Central memory CD8-positive, alpha-beta T cell (primary cell): ENCODE results near the gene C1QTNF6.

Experiments used
- ATAC-seq: fragments of 150-1000 bp; cut with Tn5 transposase; replicated peaks from 2 replicates; pipeline ENCODE4 v1.10.0; 2022; ENCODE audit warnings: mild to moderate bottlenecking, moderate FRiP score, moderate number of reproducible peaks; ENCODE audit not compliant: poor library complexity, severe bottlenecking; ENCODE audit errors: extremely low read depth
- DNase-seq, 2 donors: peaks; one replicate each; pipeline ENCODE4 v3.0.0; 2021; ENCODE audit warnings: low spot score in 2 of 2
- H3K27ac Mint-ChIP-seq: one replicate; pipeline ENCODE4 v1.8.0; 2022; ENCODE audit warnings: low read depth, mild to moderate bottlenecking, moderate library complexity, mixed read lengths
- H3K27me3 Mint-ChIP-seq: one replicate; pipeline ENCODE4 v1.8.0; 2022; ENCODE audit warnings: mixed read lengths
- H3K36me3 Mint-ChIP-seq: one replicate; pipeline ENCODE4 v1.8.0; 2022; ENCODE audit warnings: mild to moderate bottlenecking, moderate library complexity, mixed read lengths; ENCODE audit not compliant: insufficient read depth
- H3K4me1 Mint-ChIP-seq: one replicate; pipeline ENCODE4 v1.8.0; 2022; ENCODE audit warnings: mixed read lengths
- H3K4me3 Mint-ChIP-seq: one replicate; pipeline ENCODE4 v1.8.0; 2022; ENCODE audit warnings: mild to moderate bottlenecking, moderate library complexity, mixed read lengths
- H3K9me3 Mint-ChIP-seq: one replicate; pipeline ENCODE4 v1.8.0; 2022; ENCODE audit warnings: mixed read lengths

Gene C1QTNF6

GRCh38 chr22:37162221-37163095 lies 25.6 kb downstream of the C1QTNF6 start:
- Mint-ChIP-seq H3K4me3 (peak overlapping the region; percentile 54), H3K36me3 (peaks cover 19% of the 10 kb centered on the region), H3K9me3 (no peaks in the 10 kb centered on the region), H3K4me1 (peaks cover 71% of the 10 kb centered on the region), H3K27me3 (no peaks in the 10 kb centered on the region), H3K27ac (peak overlapping the region; percentile 89)
- peak; percentile 49 to 73 for DNase-seq
- peak; percentile 76 for ATAC-seq

GRCh38 chr22:37161443-37161842 lies 26.6 kb downstream of the C1QTNF6 start:
- Mint-ChIP-seq H3K4me1 (peaks cover 68% of the 10 kb centered on the region), H3K27me3 (no peaks in the 10 kb centered on the region), H3K27ac (peak overlapping the region; percentile 89), H3K36me3 (peaks cover 19% of the 10 kb centered on the region), H3K9me3 (no peaks in the 10 kb centered on the region), H3K4me3 (peak overlapping the region; percentile 54)
- DNase-seq (no peak), ATAC-seq (no peak)

GRCh38 chr22:37160027-37160426 lies 28.0 kb downstream of the C1QTNF6 start:
- Mint-ChIP-seq H3K27ac (no peak overlapping the region), H3K4me1 (peaks cover 72% of the 10 kb centered on the region), H3K36me3 (peaks cover 19% of the 10 kb centered on the region), H3K4me3 (peak overlapping the region; percentile 42), H3K27me3 (no peaks in the 10 kb centered on the region), H3K9me3 (no peaks in the 10 kb centered on the region)
- ATAC-seq, result no peak
- no peak for DNase-seq

GRCh38 chr22:37158963-37159290 lies 29.1 kb downstream of the C1QTNF6 start:
- Mint-ChIP-seq H3K4me3 (peak overlapping the region; percentile 57), H3K27ac (peak overlapping the region; percentile 76), H3K9me3 (no peaks in the 10 kb centered on the region), H3K4me1 (peaks cover 66% of the 10 kb centered on the region), H3K27me3 (no peaks in the 10 kb centered on the region), H3K36me3 (peaks cover 13% of the 10 kb centered on the region)
- ATAC-seq, result no peak
- no peak for DNase-seq

- ATAC-seq (no peak), DNase-seq (no peak)
- Mint-ChIP-seq H3K27ac (peak overlapping the region; percentile 13), H3K4me1 (peaks cover 53% of the 10 kb centered on the region), H3K27me3 (no peaks in the 10 kb centered on the region), H3K9me3 (no peaks in the 10 kb centered on the region), H3K4me3 (no peak overlapping the region), H3K36me3 (peaks cover 7% of the 10 kb centered on the region)
These were observed 30.3 kb downstream of the C1QTNF6 start for GRCh38 chr22:37157516-37158285.

GRCh38 chr22:37156686-37157435 lies 31.2 kb downstream of the C1QTNF6 start:
- DNase-seq (no peak), ATAC-seq (no peak)
- peaks cover 45% of the 10 kb centered on the region for H3K4me1 Mint-ChIP-seq
- no peaks in the 10 kb centered on the region for H3K27me3 Mint-ChIP-seq
- peak overlapping the region; percentile 13 for H3K27ac Mint-ChIP-seq
- no peaks in the 10 kb centered on the region for H3K9me3 Mint-ChIP-seq
- H3K36me3 Mint-ChIP-seq, result peaks cover 2% of the 10 kb centered on the region
- H3K4me3 Mint-ChIP-seq, result no peak overlapping the region

GRCh38 chr22:37155971-37156370 lies 32.1 kb downstream of the C1QTNF6 start:
- peaks cover 6% of the 10 kb centered on the region for H3K36me3 Mint-ChIP-seq
- no peaks in the 10 kb centered on the region for H3K9me3 Mint-ChIP-seq
- H3K4me1 Mint-ChIP-seq, result peaks cover 51% of the 10 kb centered on the region
- H3K27me3 Mint-ChIP-seq, result no peaks in the 10 kb centered on the region
- DNase-seq, result no peak
- ATAC-seq, result no peak
- no peak overlapping the region for H3K4me3 Mint-ChIP-seq
- no peak overlapping the region for H3K27ac Mint-ChIP-seq

- ATAC-seq, result no peak
- Mint-ChIP-seq H3K4me3 (no peak overlapping the region), H3K27me3 (no peaks in the 10 kb centered on the region), H3K36me3 (peaks cover 7% of the 10 kb centered on the region), H3K27ac (peak overlapping the region; percentile 65), H3K9me3 (peaks cover 4% of the 10 kb centered on the region), H3K4me1 (peaks cover 60% of the 10 kb centered on the region)
- DNase-seq, result no peak
These were observed 32.9 kb downstream of the C1QTNF6 start for GRCh38 chr22:37154925-37155712.

- peaks cover 4% of the 10 kb centered on the region for H3K9me3 Mint-ChIP-seq
- DNase-seq, result no peak
- ATAC-seq, result no peak
- no peak overlapping the region for H3K27ac Mint-ChIP-seq
- no peaks in the 10 kb centered on the region for H3K27me3 Mint-ChIP-seq
- no peak overlapping the region for H3K4me3 Mint-ChIP-seq
- H3K36me3 Mint-ChIP-seq, result peaks cover 17% of the 10 kb centered on the region
- peaks cover 55% of the 10 kb centered on the region for H3K4me1 Mint-ChIP-seq
These were observed 34.1 kb downstream of the C1QTNF6 start for GRCh38 chr22:37153901-37154300.

- Mint-ChIP-seq H3K36me3 (peaks cover 28% of the 10 kb centered on the region), H3K4me3 (no peak overlapping the region), H3K9me3 (peaks cover 4% of the 10 kb centered on the region), H3K27ac (peak overlapping the region; percentile 92), H3K27me3 (no peaks in the 10 kb centered on the region), H3K4me1 (peaks cover 63% of the 10 kb centered on the region)
- ATAC-seq (no peak), DNase-seq (no peak)
These were observed 36.6 kb downstream of the C1QTNF6 start for GRCh38 chr22:37151401-37151800.

- Mint-ChIP-seq H3K4me3 (no peak overlapping the region), H3K36me3 (peaks cover 33% of the 10 kb centered on the region), H3K9me3 (peaks cover 4% of the 10 kb centered on the region), H3K27ac (peak overlapping the region; percentile 92), H3K4me1 (peaks cover 64% of the 10 kb centered on the region), H3K27me3 (no peaks in the 10 kb centered on the region)
- ATAC-seq (no peak), DNase-seq (no peak)
These were observed 37.3 kb downstream of the C1QTNF6 start for GRCh38 chr22:37150701-37151100.
